GM15510 (cell line): Measurements from ENCODE around the gene MORF4L2.
A peak's percentile ranks its signal among the peaks of the same experiment; 100 is the strongest.

ENCODE experiments used
- POLR2A ChIP-seq: IDR thresholded peaks from 3 replicates; pipeline ENCODE4 v1.6.1; 2011; ENCODE audit warnings: borderline replicate concordance; ENCODE audit not compliant: insufficient read length; ENCODE audit errors: extremely low read depth

MORF4L2 gene

GRCh38 chrX:103697687-103698086 lies 11.2 kb upstream of the MORF4L2 start:
- no peak for TF ChIP-seq POLR2A

GRCh38 chrX:103691059-103691458 lies 4.6 kb upstream of the MORF4L2 start:
- TF ChIP-seq POLR2A = no peak

- TF ChIP-seq POLR2A = no peak
Observed at GRCh38 chrX:103688946-103689345, 2.4 kb upstream of the MORF4L2 start.

- no peak for TF ChIP-seq POLR2A
Observed at GRCh38 chrX:103687696-103688201, 1.2 kb upstream of the MORF4L2 start.

- TF ChIP-seq POLR2A = peak; percentile 67
Observed at GRCh38 chrX:103687073-103687695, 685 bp upstream of the MORF4L2 start.

- no peak for TF ChIP-seq POLR2A
Observed at GRCh38 chrX:103685396-103685795, 1.1 kb downstream of the MORF4L2 start.

- TF ChIP-seq POLR2A = no peak
Observed at GRCh38 chrX:103681443-103681842, 5.1 kb downstream of the MORF4L2 start.

- no peak for TF ChIP-seq POLR2A
Observed at GRCh38 chrX:103678199-103678993, 8.1 kb downstream of the MORF4L2 start.

GRCh38 chrX:103674531-103675454 lies 11.7 kb downstream of the MORF4L2 start:
- no peak for TF ChIP-seq POLR2A

- TF ChIP-seq POLR2A = no peak
Observed at GRCh38 chrX:103669745-103670144, 16.8 kb downstream of the MORF4L2 start.

- TF ChIP-seq POLR2A = no peak
Observed at GRCh38 chrX:103666202-103667107, 20.0 kb downstream of the MORF4L2 start.

GRCh38 chrX:103663981-103664762 lies 22.3 kb downstream of the MORF4L2 start:
- no peak for TF ChIP-seq POLR2A
